GM18508 (cell line): Measurements from ENCODE around the gene ROR2.

ENCODE experiments used
- ATAC-seq: cut with Tn5 transposase; IDR thresholded peaks from one replicate; pipeline ENCODE4 v1.9.1; 2021; ENCODE audit warnings: moderate number of reproducible peaks; ENCODE audit not compliant: insufficient read depth, unreplicated experiment

The ROR2 gene

GRCh38 chr9:91904588-91905236 lies 45.3 kb downstream of the ROR2 start:
- no peak for ATAC-seq

GRCh38 chr9:91903126-91903911 lies 46.7 kb downstream of the ROR2 start:
- ATAC-seq: no peak

GRCh38 chr9:91902475-91903125 lies 47.4 kb downstream of the ROR2 start:
- ATAC-seq: no peak

GRCh38 chr9:91900797-91901177 lies 49.2 kb downstream of the ROR2 start:
- ATAC-seq: no peak

- no peak for ATAC-seq
Observed at GRCh38 chr9:91900055-91900796, 49.8 kb downstream of the ROR2 start.

GRCh38 chr9:91899594-91899993 lies 50.4 kb downstream of the ROR2 start:
- ATAC-seq: no peak

- ATAC-seq: no peak
Observed at GRCh38 chr9:91899219-91899563, 50.8 kb downstream of the ROR2 start.

GRCh38 chr9:91898451-91899218 lies 51.4 kb downstream of the ROR2 start:
- ATAC-seq: no peak

GRCh38 chr9:91897201-91897600 lies 52.8 kb downstream of the ROR2 start:
- ATAC-seq: no peak

GRCh38 chr9:91896513-91897121 lies 53.4 kb downstream of the ROR2 start:
- no peak for ATAC-seq

GRCh38 chr9:91896097-91896496 lies 53.9 kb downstream of the ROR2 start:
- ATAC-seq: no peak

GRCh38 chr9:91894536-91894935 lies 55.5 kb downstream of the ROR2 start:
- ATAC-seq: no peak

- no peak for ATAC-seq
Observed at GRCh38 chr9:91894023-91894422, 56.0 kb downstream of the ROR2 start.

GRCh38 chr9:91891915-91892314 lies 58.1 kb downstream of the ROR2 start:
- ATAC-seq: no peak

GRCh38 chr9:91890662-91891061 lies 59.4 kb downstream of the ROR2 start:
- no peak for ATAC-seq

- ATAC-seq: no peak
Observed at GRCh38 chr9:91889161-91889911, 60.7 kb downstream of the ROR2 start.

GRCh38 chr9:91886414-91887076 lies 63.5 kb downstream of the ROR2 start:
- no peak for ATAC-seq

GRCh38 chr9:91885746-91886413 lies 64.1 kb downstream of the ROR2 start:
- ATAC-seq: no peak
